ENCODE measurements around the gene IL18. TPM values are rescaled to one million over a fixed set of nuclear protein-coding genes. Genes with fewer than 3 reads are reported as not detected.

Gene IL18
- total and polyA plus RNA-seq, 2 experiments from 2014 or later = 0.28 to 1.7 TPM

DNA sequence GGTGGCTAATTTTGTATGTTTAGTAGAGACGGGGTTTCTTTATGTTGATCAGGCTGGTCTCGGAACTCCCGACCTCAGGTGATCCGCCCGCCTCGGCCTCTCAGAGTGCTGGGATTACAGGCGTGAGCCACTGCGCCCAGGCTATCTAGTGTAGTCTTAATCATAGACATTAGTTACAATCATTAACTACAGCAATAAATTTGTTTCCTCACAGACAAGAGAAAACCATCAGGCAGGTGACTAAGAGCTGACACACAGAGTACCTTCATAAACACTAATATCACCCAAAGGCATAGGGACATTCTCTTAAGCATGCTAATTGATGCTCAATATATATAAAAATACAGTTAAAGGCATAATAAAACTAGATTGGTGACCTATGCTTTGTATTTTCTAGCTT is 57.8 kb downstream of the IL18 start (continued):
- TF ChIP-seq, protein P1, sequence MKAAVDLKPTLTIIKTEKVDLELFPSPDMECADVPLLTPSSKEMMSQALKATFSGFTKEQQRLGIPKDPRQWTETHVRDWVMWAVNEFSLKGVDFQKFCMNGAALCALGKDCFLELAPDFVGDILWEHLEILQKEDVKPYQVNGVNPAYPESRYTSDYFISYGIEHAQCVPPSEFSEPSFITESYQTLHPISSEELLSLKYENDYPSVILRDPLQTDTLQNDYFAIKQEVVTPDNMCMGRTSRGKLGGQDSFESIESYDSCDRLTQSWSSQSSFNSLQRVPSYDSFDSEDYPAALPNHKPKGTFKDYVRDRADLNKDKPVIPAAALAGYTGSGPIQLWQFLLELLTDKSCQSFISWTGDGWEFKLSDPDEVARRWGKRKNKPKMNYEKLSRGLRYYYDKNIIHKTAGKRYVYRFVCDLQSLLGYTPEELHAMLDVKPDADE (IDR thresholded peaks at IDR 0.05) = no peak
- TF ChIP-seq, protein P2, sequence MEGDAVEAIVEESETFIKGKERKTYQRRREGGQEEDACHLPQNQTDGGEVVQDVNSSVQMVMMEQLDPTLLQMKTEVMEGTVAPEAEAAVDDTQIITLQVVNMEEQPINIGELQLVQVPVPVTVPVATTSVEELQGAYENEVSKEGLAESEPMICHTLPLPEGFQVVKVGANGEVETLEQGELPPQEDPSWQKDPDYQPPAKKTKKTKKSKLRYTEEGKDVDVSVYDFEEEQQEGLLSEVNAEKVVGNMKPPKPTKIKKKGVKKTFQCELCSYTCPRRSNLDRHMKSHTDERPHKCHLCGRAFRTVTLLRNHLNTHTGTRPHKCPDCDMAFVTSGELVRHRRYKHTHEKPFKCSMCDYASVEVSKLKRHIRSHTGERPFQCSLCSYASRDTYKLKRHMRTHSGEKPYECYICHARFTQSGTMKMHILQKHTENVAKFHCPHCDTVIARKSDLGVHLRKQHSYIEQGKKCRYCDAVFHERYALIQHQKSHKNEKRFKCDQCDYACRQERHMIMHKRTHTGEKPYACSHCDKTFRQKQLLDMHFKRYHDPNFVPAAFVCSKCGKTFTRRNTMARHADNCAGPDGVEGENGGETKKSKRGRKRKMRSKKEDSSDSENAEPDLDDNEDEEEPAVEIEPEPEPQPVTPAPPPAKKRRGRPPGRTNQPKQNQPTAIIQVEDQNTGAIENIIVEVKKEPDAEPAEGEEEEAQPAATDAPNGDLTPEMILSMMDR (conservative IDR thresholded peaks at IDR 0.05; ENCODE audit: low read depth in 2 of 2) = no peak
- TF ChIP-seq, protein P3, sequence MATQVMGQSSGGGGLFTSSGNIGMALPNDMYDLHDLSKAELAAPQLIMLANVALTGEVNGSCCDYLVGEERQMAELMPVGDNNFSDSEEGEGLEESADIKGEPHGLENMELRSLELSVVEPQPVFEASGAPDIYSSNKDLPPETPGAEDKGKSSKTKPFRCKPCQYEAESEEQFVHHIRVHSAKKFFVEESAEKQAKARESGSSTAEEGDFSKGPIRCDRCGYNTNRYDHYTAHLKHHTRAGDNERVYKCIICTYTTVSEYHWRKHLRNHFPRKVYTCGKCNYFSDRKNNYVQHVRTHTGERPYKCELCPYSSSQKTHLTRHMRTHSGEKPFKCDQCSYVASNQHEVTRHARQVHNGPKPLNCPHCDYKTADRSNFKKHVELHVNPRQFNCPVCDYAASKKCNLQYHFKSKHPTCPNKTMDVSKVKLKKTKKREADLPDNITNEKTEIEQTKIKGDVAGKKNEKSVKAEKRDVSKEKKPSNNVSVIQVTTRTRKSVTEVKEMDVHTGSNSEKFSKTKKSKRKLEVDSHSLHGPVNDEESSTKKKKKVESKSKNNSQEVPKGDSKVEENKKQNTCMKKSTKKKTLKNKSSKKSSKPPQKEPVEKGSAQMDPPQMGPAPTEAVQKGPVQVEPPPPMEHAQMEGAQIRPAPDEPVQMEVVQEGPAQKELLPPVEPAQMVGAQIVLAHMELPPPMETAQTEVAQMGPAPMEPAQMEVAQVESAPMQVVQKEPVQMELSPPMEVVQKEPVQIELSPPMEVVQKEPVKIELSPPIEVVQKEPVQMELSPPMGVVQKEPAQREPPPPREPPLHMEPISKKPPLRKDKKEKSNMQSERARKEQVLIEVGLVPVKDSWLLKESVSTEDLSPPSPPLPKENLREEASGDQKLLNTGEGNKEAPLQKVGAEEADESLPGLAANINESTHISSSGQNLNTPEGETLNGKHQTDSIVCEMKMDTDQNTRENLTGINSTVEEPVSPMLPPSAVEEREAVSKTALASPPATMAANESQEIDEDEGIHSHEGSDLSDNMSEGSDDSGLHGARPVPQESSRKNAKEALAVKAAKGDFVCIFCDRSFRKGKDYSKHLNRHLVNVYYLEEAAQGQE (IDR thresholded peaks at IDR 0.05; ENCODE audit: unreplicated experiment) = no peak
- TF ChIP-seq ZNF331 (CRISPR knock-in tag; IDR thresholded peaks at IDR 0.05; ENCODE audit: low read depth) (no peak), EZH2 (IDR thresholded peaks at IDR 0.05; ENCODE audit: low read depth, unreplicated experiment) (no peak), STAT1 (IDR thresholded peaks at IDR 0.05; ENCODE audit: unreplicated experiment) (no peak)

DNA sequence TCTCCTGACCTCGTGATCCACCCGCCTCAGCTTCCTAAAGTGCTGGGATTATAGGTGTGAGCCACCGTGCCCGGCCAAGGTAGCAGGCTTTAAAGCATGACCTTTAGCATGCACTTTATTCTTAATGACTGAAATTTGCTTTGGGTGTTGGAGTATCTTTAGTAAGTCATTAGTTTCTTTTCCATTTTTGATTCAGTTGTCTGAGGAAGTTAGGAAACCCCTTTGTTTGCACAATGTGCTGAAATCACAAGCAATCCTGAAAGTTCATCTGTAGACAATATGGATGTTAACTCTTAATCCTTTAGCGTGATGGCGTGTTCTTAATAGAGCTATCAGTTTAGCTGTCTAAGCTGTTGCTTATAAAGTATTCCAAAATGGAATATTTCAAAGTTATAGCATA is 60.4 kb downstream of the IL18 start:
- Histone ChIP-seq H3F3A (replicated peaks; ENCODE audit: low read depth) (no peaks in the 10 kb centered on the region), H3K79me2 (replicated peaks; ENCODE audit: insufficient read depth) (no peaks in the 10 kb centered on the region)
- TF ChIP-seq, protein P3 (IDR thresholded peaks at IDR 0.05; ENCODE audit: unreplicated experiment) = no peak
- TF ChIP-seq ZNF114 (CRISPR knock-in tag; IDR thresholded peaks at IDR 0.05) (no peak), EZH2 (IDR thresholded peaks at IDR 0.05; ENCODE audit: low read depth, unreplicated experiment) (no peak), ZNF331 (CRISPR knock-in tag; IDR thresholded peaks at IDR 0.05; ENCODE audit: low read depth) (no peak)
- TF ChIP-seq, protein P4, sequence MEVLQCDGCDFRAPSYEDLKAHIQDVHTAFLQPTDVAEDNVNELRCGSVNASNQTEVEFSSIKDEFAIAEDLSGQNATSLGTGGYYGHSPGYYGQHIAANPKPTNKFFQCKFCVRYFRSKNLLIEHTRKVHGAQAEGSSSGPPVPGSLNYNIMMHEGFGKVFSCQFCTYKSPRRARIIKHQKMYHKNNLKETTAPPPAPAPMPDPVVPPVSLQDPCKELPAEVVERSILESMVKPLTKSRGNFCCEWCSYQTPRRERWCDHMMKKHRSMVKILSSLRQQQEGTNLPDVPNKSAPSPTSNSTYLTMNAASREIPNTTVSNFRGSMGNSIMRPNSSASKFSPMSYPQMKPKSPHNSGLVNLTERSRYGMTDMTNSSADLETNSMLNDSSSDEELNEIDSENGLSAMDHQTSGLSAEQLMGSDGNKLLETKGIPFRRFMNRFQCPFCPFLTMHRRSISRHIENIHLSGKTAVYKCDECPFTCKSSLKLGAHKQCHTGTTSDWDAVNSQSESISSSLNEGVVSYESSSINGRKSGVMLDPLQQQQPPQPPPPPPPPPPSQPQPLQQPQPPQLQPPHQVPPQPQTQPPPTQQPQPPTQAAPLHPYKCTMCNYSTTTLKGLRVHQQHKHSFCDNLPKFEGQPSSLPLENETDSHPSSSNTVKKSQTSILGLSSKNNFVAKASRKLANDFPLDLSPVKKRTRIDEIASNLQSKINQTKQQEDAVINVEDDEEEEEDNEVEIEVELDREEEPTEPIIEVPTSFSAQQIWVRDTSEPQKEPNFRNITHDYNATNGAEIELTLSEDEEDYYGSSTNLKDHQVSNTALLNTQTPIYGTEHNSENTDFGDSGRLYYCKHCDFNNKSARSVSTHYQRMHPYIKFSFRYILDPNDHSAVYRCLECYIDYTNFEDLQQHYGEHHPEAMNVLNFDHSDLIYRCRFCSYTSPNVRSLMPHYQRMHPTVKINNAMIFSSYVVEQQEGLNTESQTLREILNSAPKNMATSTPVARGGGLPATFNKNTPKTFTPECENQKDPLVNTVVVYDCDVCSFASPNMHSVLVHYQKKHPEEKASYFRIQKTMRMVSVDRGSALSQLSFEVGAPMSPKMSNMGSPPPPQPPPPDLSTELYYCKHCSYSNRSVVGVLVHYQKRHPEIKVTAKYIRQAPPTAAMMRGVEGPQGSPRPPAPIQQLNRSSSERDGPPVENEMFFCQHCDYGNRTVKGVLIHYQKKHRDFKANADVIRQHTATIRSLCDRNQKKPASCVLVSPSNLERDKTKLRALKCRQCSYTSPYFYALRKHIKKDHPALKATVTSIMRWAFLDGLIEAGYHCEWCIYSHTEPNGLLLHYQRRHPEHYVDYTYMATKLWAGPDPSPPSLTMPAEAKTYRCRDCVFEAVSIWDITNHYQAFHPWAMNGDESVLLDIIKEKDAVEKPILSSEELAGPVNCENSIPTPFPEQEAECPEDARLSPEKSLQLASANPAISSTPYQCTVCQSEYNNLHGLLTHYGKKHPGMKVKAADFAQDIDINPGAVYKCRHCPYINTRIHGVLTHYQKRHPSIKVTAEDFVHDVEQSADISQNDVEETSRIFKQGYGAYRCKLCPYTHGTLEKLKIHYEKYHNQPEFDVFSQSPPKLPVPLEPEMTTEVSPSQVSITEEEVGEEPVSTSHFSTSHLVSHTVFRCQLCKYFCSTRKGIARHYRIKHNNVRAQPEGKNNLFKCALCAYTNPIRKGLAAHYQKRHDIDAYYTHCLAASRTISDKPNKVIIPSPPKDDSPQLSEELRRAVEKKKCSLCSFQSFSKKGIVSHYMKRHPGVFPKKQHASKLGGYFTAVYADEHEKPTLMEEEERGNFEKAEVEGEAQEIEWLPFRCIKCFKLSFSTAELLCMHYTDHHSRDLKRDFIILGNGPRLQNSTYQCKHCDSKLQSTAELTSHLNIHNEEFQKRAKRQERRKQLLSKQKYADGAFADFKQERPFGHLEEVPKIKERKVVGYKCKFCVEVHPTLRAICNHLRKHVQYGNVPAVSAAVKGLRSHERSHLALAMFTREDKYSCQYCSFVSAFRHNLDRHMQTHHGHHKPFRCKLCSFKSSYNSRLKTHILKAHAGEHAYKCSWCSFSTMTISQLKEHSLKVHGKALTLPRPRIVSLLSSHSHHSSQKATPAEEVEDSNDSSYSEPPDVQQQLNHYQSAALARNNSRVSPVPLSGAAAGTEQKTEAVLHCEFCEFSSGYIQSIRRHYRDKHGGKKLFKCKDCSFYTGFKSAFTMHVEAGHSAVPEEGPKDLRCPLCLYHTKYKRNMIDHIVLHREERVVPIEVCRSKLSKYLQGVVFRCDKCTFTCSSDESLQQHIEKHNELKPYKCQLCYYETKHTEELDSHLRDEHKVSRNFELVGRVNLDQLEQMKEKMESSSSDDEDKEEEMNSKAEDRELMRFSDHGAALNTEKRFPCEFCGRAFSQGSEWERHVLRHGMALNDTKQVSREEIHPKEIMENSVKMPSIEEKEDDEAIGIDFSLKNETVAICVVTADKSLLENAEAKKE (CRISPR knock-in tag; IDR thresholded peaks at IDR 0.05) = no peak

More for the DNA sequence above, 60.4 kb downstream of the IL18 start:
- no peak overlapping the region for H3K27ac ChIP-seq (ENCODE audit: low read depth)
- no peaks in the 10 kb centered on the region for H3K9me2 ChIP-seq (ENCODE audit: insufficient read depth)
- no peak for ATAC-seq
- no peaks in the 10 kb centered on the region; the same call in 1 of the 2 replicates for H4K20me1 ChIP-seq (replicated peaks; ENCODE audit: insufficient read depth)
- Mint-ChIP-seq H3K36me3 (ENCODE audit: low read depth) (no peaks in the 10 kb centered on the region), H3K27ac (no peak overlapping the region), H3K4me1 (no peaks in the 10 kb centered on the region), H3K9me3 (no peaks in the 10 kb centered on the region), H3K27me3 (ENCODE audit: insufficient read depth, low read depth, poor library complexity) (no peaks in the 10 kb centered on the region), H3K4me3 (no peak overlapping the region)
- no peak overlapping the region for H3K4me3 ChIP-seq
- no peak overlapping the region for H3K4me2 ChIP-seq
- H2AFZ ChIP-seq = no peak overlapping the region
- H3K36me3 ChIP-seq (ENCODE audit: insufficient read depth) = no peaks in the 10 kb centered on the region
- H3K27me3 ChIP-seq (ENCODE audit: insufficient read depth) = no peaks in the 10 kb centered on the region
- no peak for DNase-seq (ENCODE audit: low spot score)
- no peaks in the 10 kb centered on the region for H3K4me1 ChIP-seq (ENCODE audit: insufficient read depth)

Data from GM23338 (cell line).